ENCODE results near the gene PLAC1. TPM values are rescaled to one million over a fixed set of nuclear protein-coding genes. Genes with fewer than 3 reads are reported as not detected.

Gene PLAC1
- total and polyA plus RNA-seq, 4 donors, result 0.31 to 0.63 (median 0.47) TPM; not detected in 1

- WGBS, 2 donors, result 32 to 61% methylated on average over 22 of the region's 22 CpGs
- peak in 1 of 3 donors; percentile 55 for DNase-seq
- Histone ChIP-seq H3K27ac (ENCODE audit: low read depth in 1 of 2, low read length in 1 of 2) (no peak overlapping the region), H3K9me3 (ENCODE audit: control insufficient read depth in 4 of 4, insufficient read depth in 3 of 4, low read length in 3 of 4) (peaks cover 0 to 3% (median 0%) of the 10 kb centered on the region in 4 donors), H3K36me3 (ENCODE audit: control insufficient read depth in 4 of 4, insufficient read depth in 4 of 4, low read length in 4 of 4) (no peaks in the 10 kb centered on the region), H3K4me1 (ENCODE audit: control insufficient read depth in 5 of 5, insufficient read depth in 5 of 5, low read length in 5 of 5) (peaks cover 0 to 12% (median 0%) of the 10 kb centered on the region in 5 donors), H3K4me3 (no peak overlapping the region), H3K9ac (ENCODE audit: insufficient read depth in 1 of 2, low read length in 2 of 2) (peak overlapping the region in 1 of 2 donors; percentile 19), H3K27me3 (ENCODE audit: control insufficient read depth in 3 of 3, insufficient read depth in 3 of 3, low read length in 2 of 3) (peaks cover 3 to 9% (median 7%) of the 10 kb centered on the region in 3 donors)
- ATAC-seq (ENCODE audit: insufficient read depth, low FRiP score), result no peak
- TF ChIP-seq, protein P1, sequence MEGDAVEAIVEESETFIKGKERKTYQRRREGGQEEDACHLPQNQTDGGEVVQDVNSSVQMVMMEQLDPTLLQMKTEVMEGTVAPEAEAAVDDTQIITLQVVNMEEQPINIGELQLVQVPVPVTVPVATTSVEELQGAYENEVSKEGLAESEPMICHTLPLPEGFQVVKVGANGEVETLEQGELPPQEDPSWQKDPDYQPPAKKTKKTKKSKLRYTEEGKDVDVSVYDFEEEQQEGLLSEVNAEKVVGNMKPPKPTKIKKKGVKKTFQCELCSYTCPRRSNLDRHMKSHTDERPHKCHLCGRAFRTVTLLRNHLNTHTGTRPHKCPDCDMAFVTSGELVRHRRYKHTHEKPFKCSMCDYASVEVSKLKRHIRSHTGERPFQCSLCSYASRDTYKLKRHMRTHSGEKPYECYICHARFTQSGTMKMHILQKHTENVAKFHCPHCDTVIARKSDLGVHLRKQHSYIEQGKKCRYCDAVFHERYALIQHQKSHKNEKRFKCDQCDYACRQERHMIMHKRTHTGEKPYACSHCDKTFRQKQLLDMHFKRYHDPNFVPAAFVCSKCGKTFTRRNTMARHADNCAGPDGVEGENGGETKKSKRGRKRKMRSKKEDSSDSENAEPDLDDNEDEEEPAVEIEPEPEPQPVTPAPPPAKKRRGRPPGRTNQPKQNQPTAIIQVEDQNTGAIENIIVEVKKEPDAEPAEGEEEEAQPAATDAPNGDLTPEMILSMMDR (IDR thresholded peaks at IDR 0.05; ENCODE audit: control extremely low read depth, extremely low read depth), result no peak
Measured at GRCh38 chrX:134551376-134552048, 106.8 kb downstream of the PLAC1 start.

DNA sequence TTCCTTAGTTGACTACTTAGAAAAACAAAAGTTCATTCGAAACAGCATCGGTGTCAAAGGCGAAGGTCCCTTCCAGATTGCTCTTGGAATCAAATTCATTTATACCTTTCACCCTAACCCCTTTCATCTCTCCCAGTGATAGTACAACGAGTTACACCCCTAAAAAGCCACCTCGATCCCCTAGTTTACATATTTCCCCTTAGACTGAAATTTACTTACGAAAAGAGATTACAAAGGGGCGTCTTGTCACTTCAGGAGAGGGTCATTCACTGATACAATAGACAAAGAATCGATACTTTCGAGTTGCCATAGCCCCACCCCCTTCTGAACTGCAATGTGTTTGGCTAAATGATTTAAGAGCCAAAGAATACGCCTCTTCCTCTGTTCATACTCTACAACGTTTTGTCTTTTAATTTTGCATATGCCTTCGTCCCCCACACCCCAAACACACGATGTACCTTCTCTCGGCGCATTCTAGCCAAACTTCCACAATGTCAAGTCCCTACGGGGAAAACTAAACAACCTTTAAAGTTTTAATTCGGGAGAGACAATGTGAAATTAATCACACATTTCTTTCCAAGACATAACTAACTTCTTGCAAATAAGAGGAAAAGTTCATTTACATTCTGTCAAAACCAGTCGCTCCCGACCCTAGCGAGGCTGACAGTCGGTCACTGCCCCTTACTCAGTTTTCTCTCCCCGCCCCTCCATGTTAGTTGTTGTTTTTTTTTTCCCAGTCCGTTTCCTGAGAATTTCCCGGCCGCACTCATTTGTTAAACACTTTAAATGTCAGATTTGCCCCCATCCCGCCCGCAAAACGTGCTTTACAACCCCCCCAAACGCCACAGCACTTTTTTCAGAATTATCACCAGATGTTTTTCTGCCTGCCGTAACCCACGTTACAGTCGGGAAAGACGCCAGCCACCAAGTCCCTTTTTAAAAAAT, 109.7 kb downstream of the PLAC1 start:
- WGBS, 2 donors, result 2 to 30% methylated on average over 33 of the region's 33 CpGs
- peaks cover 0 to 9% (median 0%) of the 10 kb centered on the region in 5 donors for H3K4me1 ChIP-seq (ENCODE audit: control insufficient read depth in 5 of 5, insufficient read depth in 5 of 5, low read length in 5 of 5)
- H3K36me3 ChIP-seq (ENCODE audit: control insufficient read depth in 4 of 4, insufficient read depth in 4 of 4, low read length in 4 of 4), result no peaks in the 10 kb centered on the region
- H3K9me3 ChIP-seq (ENCODE audit: control insufficient read depth in 4 of 4, insufficient read depth in 3 of 4, low read length in 3 of 4), result peaks cover 0 to 6% (median 0%) of the 10 kb centered on the region in 4 donors
- peak overlapping the region in 1 of 2 donors; percentile 83 for H3K9ac ChIP-seq (ENCODE audit: insufficient read depth in 1 of 2, low read length in 2 of 2)
- ATAC-seq (ENCODE audit: insufficient read depth, low FRiP score) (no peak), DNase-seq (peak in 2 of 3 donors; percentile 59 to 61)
- peak overlapping the region in 1 of 2 donors; percentile 84 for H3K27ac ChIP-seq (ENCODE audit: low read depth in 1 of 2, low read length in 1 of 2)
- no peak overlapping the region for H3K4me3 ChIP-seq
- TF ChIP-seq, protein P1 (IDR thresholded peaks at IDR 0.05; ENCODE audit: control extremely low read depth, extremely low read depth), result no peak
- H3K27me3 ChIP-seq (ENCODE audit: control insufficient read depth in 3 of 3, insufficient read depth in 3 of 3, low read length in 2 of 3), result peaks cover 3 to 17% (median 16%) of the 10 kb centered on the region in 3 donors

DNA sequence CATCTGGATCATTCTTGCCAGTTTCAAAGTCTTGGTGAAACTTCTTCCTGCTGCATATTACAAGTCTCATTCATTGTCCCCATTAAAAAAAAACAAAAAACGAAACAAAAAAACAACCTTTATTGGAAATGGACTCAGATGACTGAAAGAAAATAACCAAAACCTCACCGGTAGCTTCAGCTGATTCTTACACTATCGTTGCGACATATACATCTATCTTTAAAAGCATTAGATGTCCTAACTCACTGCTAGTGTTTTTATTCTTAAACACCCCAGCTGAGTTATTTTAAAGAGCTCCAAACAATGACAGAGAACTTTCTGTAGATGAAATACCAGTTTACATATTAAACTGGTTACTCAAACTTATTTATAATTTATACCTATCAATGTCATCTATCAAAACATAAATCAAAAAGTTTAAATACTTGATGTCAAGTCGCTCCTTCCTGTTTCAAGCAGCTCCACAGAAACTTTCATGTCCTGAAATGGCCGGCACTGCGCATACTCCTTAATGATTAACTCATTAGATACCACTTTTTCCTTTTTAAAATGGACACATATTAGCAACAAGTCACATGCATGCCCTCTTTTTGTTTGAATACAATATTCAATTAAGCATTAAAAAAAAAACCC, 111.1 kb downstream of the PLAC1 start:
- ATAC-seq (ENCODE audit: insufficient read depth, low FRiP score) (no peak), DNase-seq (peak; percentile 32 to 67 (median 62))
- H3K9me3 ChIP-seq (ENCODE audit: control insufficient read depth in 4 of 4, insufficient read depth in 3 of 4, low read length in 3 of 4), result peaks cover 0 to 6% (median 0%) of the 10 kb centered on the region in 4 donors
- no peak overlapping the region for H3K27ac ChIP-seq (ENCODE audit: low read depth in 1 of 2, low read length in 1 of 2)
- H3K4me1 ChIP-seq (ENCODE audit: control insufficient read depth in 5 of 5, insufficient read depth in 5 of 5, low read length in 5 of 5), result peaks cover 0 to 11% (median 0%) of the 10 kb centered on the region in 5 donors
- 35 to 39% methylated on average over 7 of the region's 7 CpGs for WGBS, 2 donors
- peaks cover 6 to 19% (median 13%) of the 10 kb centered on the region in 3 donors for H3K27me3 ChIP-seq (ENCODE audit: control insufficient read depth in 3 of 3, insufficient read depth in 3 of 3, low read length in 2 of 3)
- no peak overlapping the region for H3K4me3 ChIP-seq
- H3K9ac ChIP-seq (ENCODE audit: insufficient read depth in 1 of 2, low read length in 2 of 2), result peak overlapping the region in 1 of 2 donors; percentile 83
- H3K36me3 ChIP-seq (ENCODE audit: control insufficient read depth in 4 of 4, insufficient read depth in 4 of 4, low read length in 4 of 4), result no peaks in the 10 kb centered on the region
- TF ChIP-seq, protein P1 (IDR thresholded peaks at IDR 0.05; ENCODE audit: control extremely low read depth, extremely low read depth), result no peak
